HG03439 (cell line): ENCODE data around the gene HRH2.

Source experiments
- ATAC-seq: cut with Tn5 transposase; IDR thresholded peaks from one replicate; pipeline ENCODE4 v1.9.1; 2021; ENCODE audit warnings: mild to moderate bottlenecking, moderate library complexity; ENCODE audit not compliant: unreplicated experiment

Gene HRH2

GRCh38 chr5:175674731-175675346 lies 17.0 kb downstream of the HRH2 start:
- ATAC-seq: no peak

GRCh38 chr5:175675873-175676272 lies 18.0 kb downstream of the HRH2 start:
- no peak for ATAC-seq

- no peak for ATAC-seq
Observed at GRCh38 chr5:175677571-175677970, 19.7 kb downstream of the HRH2 start.

- ATAC-seq: no peak
Observed at GRCh38 chr5:175678074-175678473, 20.2 kb downstream of the HRH2 start.

GRCh38 chr5:175679411-175679810 lies 21.5 kb downstream of the HRH2 start:
- ATAC-seq: no peak

- ATAC-seq: no peak
Observed at GRCh38 chr5:175680020-175680419, 22.1 kb downstream of the HRH2 start.

GRCh38 chr5:175680463-175680862 lies 22.6 kb downstream of the HRH2 start:
- ATAC-seq: no peak

GRCh38 chr5:175681045-175681967 lies 23.4 kb downstream of the HRH2 start:
- ATAC-seq: no peak

GRCh38 chr5:175681968-175682340 lies 24.1 kb downstream of the HRH2 start:
- ATAC-seq: no peak

GRCh38 chr5:175682664-175683063 lies 24.8 kb downstream of the HRH2 start:
- no peak for ATAC-seq

- no peak for ATAC-seq
Observed at GRCh38 chr5:175683231-175683630, 25.4 kb downstream of the HRH2 start.

- ATAC-seq: no peak
Observed at GRCh38 chr5:175683921-175684320, 26.1 kb downstream of the HRH2 start.

- ATAC-seq: no peak
Observed at GRCh38 chr5:175684931-175685330, 27.1 kb downstream of the HRH2 start.

- ATAC-seq: no peak
Observed at GRCh38 chr5:175685701-175686350, 28.0 kb downstream of the HRH2 start.

GRCh38 chr5:175686396-175686795 lies 28.5 kb downstream of the HRH2 start:
- no peak for ATAC-seq

- no peak for ATAC-seq
Observed at GRCh38 chr5:175686826-175687225, 29.0 kb downstream of the HRH2 start.

GRCh38 chr5:175687231-175687701 lies 29.4 kb downstream of the HRH2 start:
- ATAC-seq: no peak

- ATAC-seq: no peak
Observed at GRCh38 chr5:175688352-175689146, 30.7 kb downstream of the HRH2 start.

GRCh38 chr5:175689147-175689991 lies 31.5 kb downstream of the HRH2 start:
- no peak for ATAC-seq

GRCh38 chr5:175690025-175690424 lies 32.2 kb downstream of the HRH2 start:
- no peak for ATAC-seq
